Gastrocnemius medialis (tissue), 4 donors: ENCODE results near the gene RUFY3.

Experiments
- CTCF ChIP-seq, 5 experiments: fragments of 450-650 bp in 3 of 5; fragments of 200-600 bp in 2 of 5; sonication (generic) in 2 of 5; IDR thresholded peaks in 4 of 5; conservative IDR thresholded peaks in 1 of 5; 1 replicate in 4 of 5; 2 replicates in 1 of 5; pipeline ENCODE4 v1.5.1; 2016 to 2019; ENCODE audit warnings: antibody characterized with exemption in 5 of 5, mild to moderate bottlenecking in 3 of 5, moderate library complexity in 3 of 5
- POLR2A ChIP-seq, 2 donors: fragments of 450-650 bp; IDR thresholded peaks; one replicate each; pipeline ENCODE4 v1.6.1; 2017; ENCODE audit warnings: antibody characterized with exemption in 2 of 2, mild to moderate bottlenecking in 2 of 2, moderate library complexity in 2 of 2

GRCh38 chr4:70674731-70675130 is 47.0 kb upstream of the RUFY3 start:
- TF ChIP-seq CTCF (IDR thresholded peaks at IDR 0.05 in 4 of 5, conservative IDR thresholded peaks at IDR 0.05 in 1 of 5) (no peak), POLR2A (IDR thresholded peaks at IDR 0.05) (no peak)
